GM06990 (cell line): ENCODE results near the gene LRRC61.

Experiments used
- DNase-seq: peaks from one replicate; pipeline ENCODE4 v3.0.0-alpha.2; 2011; ENCODE audit not compliant: insufficient read length; ENCODE audit errors: extremely low read depth
- H3K27me3 ChIP-seq: replicated peaks from 2 replicates; pipeline ENCODE4 v1.6.0; 2011; ENCODE audit warnings: low read length; ENCODE audit not compliant: control insufficient read depth, insufficient read depth
- H3K36me3 ChIP-seq: 2 replicates; pipeline ENCODE4 v1.5.1; 2011; ENCODE audit warnings: low read length; ENCODE audit not compliant: control insufficient read depth, insufficient read depth
- H3K4me3 ChIP-seq: replicated peaks from 2 replicates; pipeline ENCODE4 v1.5.1; 2011; ENCODE audit warnings: low read depth, mild to moderate bottlenecking, control low read depth, low read length
- TF ChIP-seq, protein P1 (sequence below): IDR thresholded peaks from 2 replicates; pipeline ENCODE4 v1.5.1; 2011; ENCODE audit warnings: low read length, control low read depth, mild to moderate bottlenecking, inconsistent platforms; ENCODE audit not compliant: insufficient read depth, poor library complexity, severe bottlenecking

Gene LRRC61

DNA sequence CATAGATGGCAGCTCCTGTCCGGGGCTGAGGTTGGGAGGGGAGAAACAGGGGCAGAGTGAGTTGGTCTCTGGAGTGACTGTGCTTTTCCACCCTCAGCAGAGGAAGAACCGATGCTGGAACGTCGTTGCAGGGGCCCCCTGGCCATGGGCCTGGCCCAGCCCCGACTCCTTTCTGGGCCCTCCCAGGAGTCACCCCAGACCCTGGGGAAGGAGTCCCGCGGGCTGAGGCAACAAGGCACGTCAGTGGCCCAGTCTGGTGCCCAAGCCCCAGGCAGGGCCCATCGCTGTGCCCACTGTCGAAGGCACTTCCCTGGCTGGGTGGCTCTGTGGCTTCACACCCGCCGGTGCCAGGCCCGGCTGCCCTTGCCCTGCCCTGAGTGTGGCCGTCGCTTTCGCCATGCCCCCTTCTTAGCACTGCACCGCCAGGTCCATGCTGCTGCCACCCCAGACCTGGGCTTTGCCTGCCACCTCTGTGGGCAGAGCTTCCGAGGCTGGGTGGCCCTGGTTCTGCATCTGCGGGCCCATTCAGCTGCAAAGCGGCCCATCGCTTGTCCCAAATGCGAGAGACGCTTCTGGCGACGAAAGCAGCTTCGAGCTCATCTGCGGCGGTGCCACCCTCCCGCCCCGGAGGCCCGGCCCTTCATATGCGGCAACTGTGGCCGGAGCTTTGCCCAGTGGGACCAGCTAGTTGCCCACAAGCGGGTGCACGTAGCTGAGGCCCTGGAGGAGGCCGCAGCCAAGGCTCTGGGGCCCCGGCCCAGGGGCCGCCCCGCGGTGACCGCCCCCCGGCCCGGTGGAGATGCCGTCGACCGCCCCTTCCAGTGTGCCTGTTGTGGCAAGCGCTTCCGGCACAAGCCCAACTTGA lies 48.2 kb downstream of the LRRC61 start:
- Histone ChIP-seq H3K27me3 (no peaks in the 10 kb centered on the region), H3K4me3 (no peak overlapping the region), H3K36me3 (peaks cover 27% of the 10 kb centered on the region)
- TF ChIP-seq, protein P1, sequence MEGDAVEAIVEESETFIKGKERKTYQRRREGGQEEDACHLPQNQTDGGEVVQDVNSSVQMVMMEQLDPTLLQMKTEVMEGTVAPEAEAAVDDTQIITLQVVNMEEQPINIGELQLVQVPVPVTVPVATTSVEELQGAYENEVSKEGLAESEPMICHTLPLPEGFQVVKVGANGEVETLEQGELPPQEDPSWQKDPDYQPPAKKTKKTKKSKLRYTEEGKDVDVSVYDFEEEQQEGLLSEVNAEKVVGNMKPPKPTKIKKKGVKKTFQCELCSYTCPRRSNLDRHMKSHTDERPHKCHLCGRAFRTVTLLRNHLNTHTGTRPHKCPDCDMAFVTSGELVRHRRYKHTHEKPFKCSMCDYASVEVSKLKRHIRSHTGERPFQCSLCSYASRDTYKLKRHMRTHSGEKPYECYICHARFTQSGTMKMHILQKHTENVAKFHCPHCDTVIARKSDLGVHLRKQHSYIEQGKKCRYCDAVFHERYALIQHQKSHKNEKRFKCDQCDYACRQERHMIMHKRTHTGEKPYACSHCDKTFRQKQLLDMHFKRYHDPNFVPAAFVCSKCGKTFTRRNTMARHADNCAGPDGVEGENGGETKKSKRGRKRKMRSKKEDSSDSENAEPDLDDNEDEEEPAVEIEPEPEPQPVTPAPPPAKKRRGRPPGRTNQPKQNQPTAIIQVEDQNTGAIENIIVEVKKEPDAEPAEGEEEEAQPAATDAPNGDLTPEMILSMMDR, result no peak
- DNase-seq, result no peak

DNA sequence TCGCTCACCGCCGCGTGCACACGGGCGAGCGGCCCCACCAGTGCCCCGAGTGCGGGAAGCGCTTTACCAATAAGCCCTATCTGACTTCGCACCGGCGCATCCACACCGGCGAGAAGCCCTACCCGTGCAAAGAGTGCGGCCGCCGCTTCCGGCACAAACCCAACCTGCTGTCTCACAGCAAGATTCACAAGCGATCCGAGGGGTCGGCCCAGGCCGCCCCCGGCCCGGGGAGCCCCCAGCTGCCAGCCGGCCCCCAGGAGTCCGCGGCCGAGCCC lies 48.8 kb downstream of the LRRC61 start:
- Histone ChIP-seq H3K4me3 (no peak overlapping the region), H3K36me3 (peaks cover 27% of the 10 kb centered on the region), H3K27me3 (no peaks in the 10 kb centered on the region)
- DNase-seq, result no peak
- TF ChIP-seq, protein P1, result no peak

DNA sequence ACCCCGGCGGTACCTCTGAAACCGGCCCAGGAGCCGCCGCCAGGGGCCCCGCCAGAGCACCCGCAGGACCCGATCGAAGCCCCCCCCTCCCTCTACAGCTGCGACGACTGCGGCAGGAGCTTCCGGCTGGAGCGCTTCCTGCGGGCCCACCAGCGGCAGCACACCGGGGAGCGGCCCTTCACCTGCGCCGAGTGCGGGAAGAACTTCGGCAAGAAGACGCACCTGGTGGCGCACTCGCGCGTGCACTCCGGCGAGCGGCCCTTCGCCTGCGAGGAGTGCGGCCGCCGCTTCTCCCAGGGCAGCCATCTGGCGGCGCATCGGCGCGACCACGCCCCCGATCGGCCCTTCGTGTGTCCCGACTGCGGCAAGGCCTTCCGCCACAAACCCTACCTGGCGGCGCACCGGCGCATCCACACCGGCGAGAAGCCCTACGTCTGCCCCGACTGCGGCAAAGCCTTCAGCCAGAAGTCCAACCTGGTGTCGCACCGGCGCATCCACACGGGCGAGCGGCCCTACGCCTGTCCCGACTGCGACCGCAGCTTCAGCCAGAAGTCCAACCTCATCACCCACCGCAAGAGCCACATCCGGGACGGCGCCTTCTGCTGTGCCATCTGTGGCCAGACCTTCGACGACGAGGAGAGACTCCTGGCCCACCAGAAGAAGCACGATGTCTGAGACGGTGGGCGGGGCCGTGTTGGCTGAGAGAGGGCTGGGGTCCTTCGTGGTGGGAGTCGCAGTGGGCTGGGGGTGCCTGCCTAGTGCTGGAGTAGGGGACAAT lies 49.3 kb downstream of the LRRC61 start:
- no peak for DNase-seq
- Histone ChIP-seq H3K4me3 (no peak overlapping the region), H3K27me3 (no peaks in the 10 kb centered on the region), H3K36me3 (peaks cover 27% of the 10 kb centered on the region)
- TF ChIP-seq, protein P1, result no peak

DNA sequence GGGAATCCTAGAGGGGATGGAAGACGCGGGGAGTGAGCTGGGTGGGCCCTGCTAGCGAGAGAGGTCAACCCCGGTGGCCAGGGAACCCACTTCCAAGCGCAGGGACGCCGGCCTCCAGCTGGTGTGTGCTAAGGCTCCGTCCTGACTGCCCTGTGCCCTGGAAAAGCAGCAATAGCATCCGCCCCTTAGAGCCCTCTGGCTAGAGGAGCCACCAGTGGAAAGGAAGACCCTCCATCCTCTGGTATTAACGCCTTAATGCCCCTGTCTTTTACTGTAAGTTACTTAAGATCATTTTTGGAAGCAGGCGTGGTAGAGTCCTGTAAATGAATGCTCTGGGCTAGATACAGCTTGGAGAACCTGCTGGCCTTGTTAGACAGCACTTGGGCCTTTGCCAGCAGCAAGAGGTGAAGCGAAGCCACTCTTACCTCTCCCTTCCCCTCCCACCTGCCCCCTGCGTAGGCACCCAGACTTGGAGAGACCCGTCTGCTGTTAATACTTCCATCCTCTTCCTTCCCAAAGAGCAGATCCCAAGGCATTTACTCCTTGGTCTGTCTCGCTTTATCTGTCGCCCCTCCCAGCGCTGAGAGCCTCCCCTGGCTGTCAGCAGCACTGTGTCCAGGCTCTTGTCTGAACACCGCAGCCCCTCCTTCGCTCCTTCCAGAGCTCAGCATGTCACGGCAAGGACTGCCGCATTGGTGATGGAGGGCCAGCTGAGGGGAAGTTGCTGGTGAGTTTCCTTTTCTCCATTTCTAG lies 50.1 kb downstream of the LRRC61 start:
- DNase-seq, result no peak
- Histone ChIP-seq H3K36me3 (peaks cover 27% of the 10 kb centered on the region), H3K27me3 (no peaks in the 10 kb centered on the region), H3K4me3 (no peak overlapping the region)
- TF ChIP-seq, protein P1, result no peak

DNA sequence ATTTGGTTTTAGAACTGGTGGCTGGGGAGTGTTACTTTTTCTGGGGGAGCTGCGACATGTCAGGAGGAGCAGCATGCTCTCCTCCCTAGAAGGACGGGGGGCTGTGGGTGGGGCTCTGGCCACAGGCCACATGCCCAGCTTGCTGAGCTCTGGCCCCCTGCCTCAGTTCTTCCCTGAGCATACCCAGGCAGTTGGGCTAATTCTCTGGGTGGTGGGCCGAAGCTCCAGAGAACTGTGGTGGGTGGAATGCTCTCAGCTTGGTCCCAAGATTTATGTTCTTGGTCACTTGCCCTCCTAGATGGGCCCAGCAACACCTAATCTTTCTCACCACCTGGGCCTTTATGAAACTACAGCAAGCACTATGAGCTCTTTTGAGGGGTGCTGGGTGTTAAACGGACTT lies 50.9 kb downstream of the LRRC61 start:
- H3K36me3 ChIP-seq, result peaks cover 27% of the 10 kb centered on the region
- no peak for DNase-seq
- no peak overlapping the region for H3K4me3 ChIP-seq
- TF ChIP-seq, protein P1, result no peak
- H3K27me3 ChIP-seq, result no peaks in the 10 kb centered on the region
